Measurements from ENCODE around the gene TLE4.

The TLE4 gene

GRCh38 chr9:79621916-79622575 lies 50.3 kb downstream of the TLE4 start:
- DNase-seq (ENCODE audit: low read depth), result no peak
- no peak overlapping the region for H3K4me3 ChIP-seq (ENCODE audit: low read depth, low read length)
- TF ChIP-seq CTCF (conservative IDR thresholded peaks at IDR 0.05; ENCODE audit: low read depth, low read length), result no peak

GRCh38 chr9:79623799-79624721 lies 52.3 kb downstream of the TLE4 start:
- TF ChIP-seq CTCF (conservative IDR thresholded peaks at IDR 0.05; ENCODE audit: low read depth, low read length), result no peak
- peak; percentile 40 for DNase-seq (ENCODE audit: low read depth)
- no peak overlapping the region for H3K4me3 ChIP-seq (ENCODE audit: low read depth, low read length)

GRCh38 chr9:79629721-79630120 lies 58.0 kb downstream of the TLE4 start:
- no peak for TF ChIP-seq CTCF (conservative IDR thresholded peaks at IDR 0.05; ENCODE audit: low read depth, low read length)
- DNase-seq (ENCODE audit: low read depth), result no peak
- H3K4me3 ChIP-seq (ENCODE audit: low read depth, low read length), result no peak overlapping the region

GRCh38 chr9:79630521-79631403 lies 59.0 kb downstream of the TLE4 start:
- no peak for TF ChIP-seq CTCF (conservative IDR thresholded peaks at IDR 0.05; ENCODE audit: low read depth, low read length)
- no peak overlapping the region for H3K4me3 ChIP-seq (ENCODE audit: low read depth, low read length)
- no peak for DNase-seq (ENCODE audit: low read depth)

GRCh38 chr9:79632060-79632459 lies 60.3 kb downstream of the TLE4 start:
- no peak for DNase-seq (ENCODE audit: low read depth)
- no peak overlapping the region for H3K4me3 ChIP-seq (ENCODE audit: low read depth, low read length)
- TF ChIP-seq CTCF (conservative IDR thresholded peaks at IDR 0.05; ENCODE audit: low read depth, low read length), result no peak

GRCh38 chr9:79632705-79633104 lies 60.9 kb downstream of the TLE4 start:
- DNase-seq (ENCODE audit: low read depth), result no peak
- no peak for TF ChIP-seq CTCF (conservative IDR thresholded peaks at IDR 0.05; ENCODE audit: low read depth, low read length)
- H3K4me3 ChIP-seq (ENCODE audit: low read depth, low read length), result no peak overlapping the region

Measured in choroid plexus epithelial cell (primary cell).